Omental fat pad (tissue), 4 donors: Measurements from ENCODE around the gene CERS5. TPM values are rescaled to one million over a fixed set of nuclear protein-coding genes. Genes with fewer than 3 reads are reported as not detected.

Source experiments
- ATAC-seq: fragments of 150-250 bp; one replicate; pipeline ENCODE4 v1.9.1; 2016; ENCODE audit warnings: mild to moderate bottlenecking, moderate library complexity; ENCODE audit not compliant: low FRiP score
- DNase-seq: peaks from one replicate; pipeline ENCODE4 v3.0.0-alpha.2; 2019; ENCODE audit warnings: low spot score
- CTCF ChIP-seq, 3 donors: fragments of 450-650 bp; IDR thresholded peaks; one replicate each; pipeline ENCODE4 v1.5.1; 2016 to 2017; ENCODE audit warnings: antibody characterized with exemption in 3 of 3, mild to moderate bottlenecking in 3 of 3, moderate library complexity in 2 of 3
- total RNA-seq, 4 donors: library from RNA; depleted of rRNA; stranded (reverse); fragments of >200 nt; gene quantifications; one replicate each; pipeline ENCODE4 v1.1.0, GENCODE V29; 2016

Gene CERS5
- total RNA-seq, 4 donors from 2014 or later, result 20.0 to 27.6 (median 24.6) TPM

GRCh38 chr12:50187084-50187900 lies 20.1 kb upstream of the CERS5 start:
- DNase-seq (no peak), ATAC-seq (peak; percentile 59)
- no peak for TF ChIP-seq CTCF (IDR thresholded peaks at IDR 0.05)

DNA sequence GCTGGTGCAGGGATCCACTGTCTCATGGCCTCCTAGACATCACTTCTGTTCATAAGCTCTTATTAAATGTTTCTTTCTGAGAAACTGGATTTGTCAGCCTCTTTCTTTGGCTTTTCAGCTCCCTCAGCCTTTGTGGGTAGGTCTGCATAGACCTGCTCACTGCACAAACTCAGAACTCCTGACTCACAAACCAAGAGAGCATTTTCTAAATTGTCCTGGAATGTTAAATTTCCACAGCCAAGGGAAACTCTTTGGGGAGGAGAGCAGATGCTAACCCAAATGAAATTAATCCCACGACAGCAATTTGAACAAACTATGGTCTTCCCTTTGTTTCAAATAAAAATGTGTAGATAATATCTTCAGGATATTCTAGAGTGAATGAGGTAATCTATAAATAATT lies 19.5 kb upstream of the CERS5 start:
- DNase-seq (no peak), ATAC-seq (no peak)
- no peak for TF ChIP-seq CTCF (IDR thresholded peaks at IDR 0.05)

DNA sequence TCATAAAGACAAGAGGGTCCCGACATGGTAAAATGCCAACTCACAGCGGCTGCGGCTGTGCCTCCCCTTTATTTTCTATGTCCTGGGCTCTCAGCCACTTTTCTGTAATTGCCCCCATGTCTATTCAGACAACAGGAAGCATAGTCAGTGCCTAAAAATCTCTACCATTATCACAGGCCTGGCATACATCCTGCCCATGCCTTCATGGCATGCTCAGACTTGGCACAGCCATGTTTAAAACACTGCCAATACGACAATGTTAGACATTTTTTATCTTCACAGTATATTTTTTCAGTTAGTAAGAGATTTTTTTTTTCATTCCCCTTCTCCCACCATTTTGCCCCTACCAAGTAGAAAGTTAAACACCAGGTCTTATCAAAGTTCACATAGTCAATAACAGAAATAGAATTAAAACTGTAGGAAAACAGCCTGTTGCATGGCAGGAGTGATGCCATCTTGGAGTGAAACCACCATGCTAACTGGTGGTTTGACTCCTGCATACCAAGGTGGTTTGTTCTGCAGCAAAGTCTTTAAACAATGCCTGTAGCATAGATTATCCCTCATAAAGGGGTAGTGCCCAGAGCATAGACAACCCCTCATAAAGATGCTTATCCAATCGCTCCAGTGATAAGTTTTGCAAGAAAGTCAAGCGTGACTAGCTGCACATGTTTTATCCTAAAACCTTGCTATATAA lies 18.9 kb upstream of the CERS5 start:
- DNase-seq (no peak), ATAC-seq (no peak)
- no peak for TF ChIP-seq CTCF (IDR thresholded peaks at IDR 0.05)

DNA sequence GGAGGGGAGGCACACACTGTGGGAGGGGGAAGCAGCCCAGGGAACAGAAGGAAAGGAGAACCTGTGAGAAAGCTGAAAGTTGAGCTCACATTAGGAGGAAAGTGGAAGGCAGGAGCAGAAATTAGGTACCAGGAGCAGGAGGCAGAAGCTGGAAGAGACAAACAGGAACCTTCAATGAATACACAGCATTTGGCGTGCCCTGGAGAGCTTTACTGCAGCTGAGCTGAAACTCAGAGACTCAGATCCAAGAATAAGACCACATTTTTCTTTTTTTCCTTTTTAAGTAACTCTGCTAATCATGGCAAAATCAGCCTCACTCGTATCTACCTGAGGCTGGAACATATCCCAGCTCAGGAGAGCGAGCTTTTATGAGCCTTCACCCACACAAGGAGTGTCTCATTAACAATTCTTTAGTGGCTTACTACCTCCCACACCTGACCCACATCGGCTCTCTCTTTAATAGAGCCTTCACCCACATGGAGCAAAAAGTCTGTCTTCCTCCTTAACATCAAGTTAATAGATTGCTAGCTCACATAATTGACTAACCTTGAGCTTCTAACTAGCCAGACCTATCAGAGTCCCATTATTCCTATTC lies 18.2 kb upstream of the CERS5 start:
- ATAC-seq (peak; percentile 30), DNase-seq (no peak)
- no peak for TF ChIP-seq CTCF (IDR thresholded peaks at IDR 0.05)

DNA sequence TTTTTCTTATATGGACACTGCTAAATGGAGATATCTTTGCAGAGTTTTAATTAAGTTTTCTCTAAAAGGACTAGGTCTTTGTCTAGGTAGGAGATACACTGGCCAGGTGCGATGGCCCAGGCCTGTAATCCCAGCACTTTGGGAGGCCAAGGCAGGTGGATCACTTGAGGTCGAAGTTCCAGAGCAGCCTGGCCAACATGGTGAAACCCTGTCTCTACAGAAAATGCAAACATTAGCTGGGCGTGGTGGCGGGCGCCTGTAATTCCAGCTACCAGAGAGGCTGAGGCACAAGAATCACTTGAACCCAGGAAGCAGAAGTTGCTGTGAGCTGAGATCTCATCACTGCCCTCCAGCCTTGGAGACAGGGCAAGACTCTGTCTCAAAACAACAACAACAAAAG lies 17.1 kb upstream of the CERS5 start:
- no peak for TF ChIP-seq CTCF (IDR thresholded peaks at IDR 0.05)
- ATAC-seq (no peak), DNase-seq (no peak)

- DNase-seq (no peak), ATAC-seq (no peak)
- TF ChIP-seq CTCF (IDR thresholded peaks at IDR 0.05), result no peak
Observed at GRCh38 chr12:50182461-50182860, 15.3 kb upstream of the CERS5 start.
